SU-DHL-6 (cell line): ENCODE results near the gene FMN1.

Experiments used
- CTCF ChIP-seq: fragments of 200-600 bp; sonication (generic); IDR thresholded peaks from one replicate; pipeline ENCODE4 v1.5.1; 2017; ENCODE audit warnings: antibody characterized with exemption, mild to moderate bottlenecking, low read length, moderate library complexity; ENCODE audit not compliant: insufficient read depth, poor library complexity, severe bottlenecking
- EZH2phosphoT487 ChIP-seq: fragments of 200-600 bp; sonication (generic), shearing (Covaris generic); conservative IDR thresholded peaks from 2 replicates; pipeline ENCODE4 v1.6.1; 2018; ENCODE audit warnings: mild to moderate bottlenecking, antibody characterized with exemption, low read length, moderate library complexity, mixed read lengths

- TF ChIP-seq CTCF, result no peak
- no peak for TF ChIP-seq EZH2phosphoT487
These were observed 195.4 kb downstream of the FMN1 start for GRCh38 chr15:32998979-32999672.
